ENCODE measurements around the gene LARGE1. TPM values are rescaled to one million over a fixed set of nuclear protein-coding genes. Genes with fewer than 3 reads are reported as not detected.

The LARGE1 gene
- total and polyA plus RNA-seq, 2 of the 13 experiments (the other 11 are each of a cell fraction or from before 2014, with no cell fraction given) = 8.4 to 11.0 TPM

DNA sequence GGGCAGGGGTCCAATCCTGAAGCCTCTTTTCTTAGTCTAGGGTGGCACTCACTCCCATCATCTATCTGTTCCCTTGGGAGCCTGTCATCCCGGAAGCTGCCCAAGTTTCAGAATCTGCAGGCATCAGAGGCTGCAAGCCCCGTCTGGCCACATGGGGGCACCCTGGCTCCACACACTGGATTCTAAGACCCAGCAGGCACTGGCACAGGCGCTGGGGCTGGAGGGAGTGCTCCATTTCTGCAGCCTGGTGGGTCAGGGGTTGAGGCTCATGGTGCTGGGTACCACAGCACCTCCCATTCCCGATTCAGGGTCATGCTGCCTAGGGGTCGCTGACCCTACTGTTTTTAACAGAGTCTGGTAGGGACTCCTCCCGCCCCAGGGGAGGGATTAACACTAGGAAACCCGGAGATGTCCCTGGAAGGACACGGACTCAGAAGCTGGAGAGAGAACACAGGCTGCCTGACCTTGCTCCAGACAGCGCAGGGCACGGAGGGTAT lies 618.2 kb downstream of the LARGE1 start (continued):
- TF ChIP-seq EP300 (IDR thresholded peaks at IDR 0.05; ENCODE audit: low read depth in 2 of 2, low read length in 2 of 2) (no peak; a peak in 1 of 4 replicates), EP300 (CRISPR knock-in tag; IDR thresholded peaks at IDR 0.05; ENCODE audit: borderline replicate concordance) (no peak), SETDB1 (CRISPR knock-in tag; IDR thresholded peaks at IDR 0.05; ENCODE audit: borderline replicate concordance) (no peak), ERF (CRISPR knock-in tag; IDR thresholded peaks at IDR 0.05) (0 out of 2 replicates have a peak, but pooled peaks have one; percentile 24), RNF2 (conservative IDR thresholded peaks at IDR 0.05; ENCODE audit: low read depth) (no peak)
- TF ChIP-seq, protein P1, sequence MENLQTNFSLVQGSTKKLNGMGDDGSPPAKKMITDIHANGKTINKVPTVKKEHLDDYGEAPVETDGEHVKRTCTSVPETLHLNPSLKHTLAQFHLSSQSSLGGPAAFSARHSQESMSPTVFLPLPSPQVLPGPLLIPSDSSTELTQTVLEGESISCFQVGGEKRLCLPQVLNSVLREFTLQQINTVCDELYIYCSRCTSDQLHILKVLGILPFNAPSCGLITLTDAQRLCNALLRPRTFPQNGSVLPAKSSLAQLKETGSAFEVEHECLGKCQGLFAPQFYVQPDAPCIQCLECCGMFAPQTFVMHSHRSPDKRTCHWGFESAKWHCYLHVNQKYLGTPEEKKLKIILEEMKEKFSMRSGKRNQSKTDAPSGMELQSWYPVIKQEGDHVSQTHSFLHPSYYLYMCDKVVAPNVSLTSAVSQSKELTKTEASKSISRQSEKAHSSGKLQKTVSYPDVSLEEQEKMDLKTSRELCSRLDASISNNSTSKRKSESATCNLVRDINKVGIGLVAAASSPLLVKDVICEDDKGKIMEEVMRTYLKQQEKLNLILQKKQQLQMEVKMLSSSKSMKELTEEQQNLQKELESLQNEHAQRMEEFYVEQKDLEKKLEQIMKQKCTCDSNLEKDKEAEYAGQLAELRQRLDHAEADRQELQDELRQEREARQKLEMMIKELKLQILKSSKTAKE (CRISPR knock-in tag; IDR thresholded peaks at IDR 0.05; ENCODE audit: borderline replicate concordance) = no peak
- TF ChIP-seq, protein P2, sequence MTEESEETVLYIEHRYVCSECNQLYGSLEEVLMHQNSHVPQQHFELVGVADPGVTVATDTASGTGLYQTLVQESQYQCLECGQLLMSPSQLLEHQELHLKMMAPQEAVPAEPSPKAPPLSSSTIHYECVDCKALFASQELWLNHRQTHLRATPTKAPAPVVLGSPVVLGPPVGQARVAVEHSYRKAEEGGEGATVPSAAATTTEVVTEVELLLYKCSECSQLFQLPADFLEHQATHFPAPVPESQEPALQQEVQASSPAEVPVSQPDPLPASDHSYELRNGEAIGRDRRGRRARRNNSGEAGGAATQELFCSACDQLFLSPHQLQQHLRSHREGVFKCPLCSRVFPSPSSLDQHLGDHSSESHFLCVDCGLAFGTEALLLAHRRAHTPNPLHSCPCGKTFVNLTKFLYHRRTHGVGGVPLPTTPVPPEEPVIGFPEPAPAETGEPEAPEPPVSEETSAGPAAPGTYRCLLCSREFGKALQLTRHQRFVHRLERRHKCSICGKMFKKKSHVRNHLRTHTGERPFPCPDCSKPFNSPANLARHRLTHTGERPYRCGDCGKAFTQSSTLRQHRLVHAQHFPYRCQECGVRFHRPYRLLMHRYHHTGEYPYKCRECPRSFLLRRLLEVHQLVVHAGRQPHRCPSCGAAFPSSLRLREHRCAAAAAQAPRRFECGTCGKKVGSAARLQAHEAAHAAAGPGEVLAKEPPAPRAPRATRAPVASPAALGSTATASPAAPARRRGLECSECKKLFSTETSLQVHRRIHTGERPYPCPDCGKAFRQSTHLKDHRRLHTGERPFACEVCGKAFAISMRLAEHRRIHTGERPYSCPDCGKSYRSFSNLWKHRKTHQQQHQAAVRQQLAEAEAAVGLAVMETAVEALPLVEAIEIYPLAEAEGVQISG (CRISPR knock-in tag; IDR thresholded peaks at IDR 0.05) = no peak; the same call in 1 of the 2 replicates
- TF ChIP-seq, protein P3, sequence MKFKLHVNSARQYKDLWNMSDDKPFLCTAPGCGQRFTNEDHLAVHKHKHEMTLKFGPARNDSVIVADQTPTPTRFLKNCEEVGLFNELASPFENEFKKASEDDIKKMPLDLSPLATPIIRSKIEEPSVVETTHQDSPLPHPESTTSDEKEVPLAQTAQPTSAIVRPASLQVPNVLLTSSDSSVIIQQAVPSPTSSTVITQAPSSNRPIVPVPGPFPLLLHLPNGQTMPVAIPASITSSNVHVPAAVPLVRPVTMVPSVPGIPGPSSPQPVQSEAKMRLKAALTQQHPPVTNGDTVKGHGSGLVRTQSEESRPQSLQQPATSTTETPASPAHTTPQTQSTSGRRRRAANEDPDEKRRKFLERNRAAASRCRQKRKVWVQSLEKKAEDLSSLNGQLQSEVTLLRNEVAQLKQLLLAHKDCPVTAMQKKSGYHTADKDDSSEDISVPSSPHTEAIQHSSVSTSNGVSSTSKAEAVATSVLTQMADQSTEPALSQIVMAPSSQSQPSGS (CRISPR knock-in tag; IDR thresholded peaks at IDR 0.05) = 0 out of 2 replicates have a peak, but pooled peaks have one; percentile 49
- TF ChIP-seq, protein P4, sequence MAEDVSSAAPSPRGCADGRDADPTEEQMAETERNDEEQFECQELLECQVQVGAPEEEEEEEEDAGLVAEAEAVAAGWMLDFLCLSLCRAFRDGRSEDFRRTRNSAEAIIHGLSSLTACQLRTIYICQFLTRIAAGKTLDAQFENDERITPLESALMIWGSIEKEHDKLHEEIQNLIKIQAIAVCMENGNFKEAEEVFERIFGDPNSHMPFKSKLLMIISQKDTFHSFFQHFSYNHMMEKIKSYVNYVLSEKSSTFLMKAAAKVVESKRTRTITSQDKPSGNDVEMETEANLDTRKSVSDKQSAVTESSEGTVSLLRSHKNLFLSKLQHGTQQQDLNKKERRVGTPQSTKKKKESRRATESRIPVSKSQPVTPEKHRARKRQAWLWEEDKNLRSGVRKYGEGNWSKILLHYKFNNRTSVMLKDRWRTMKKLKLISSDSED (CRISPR knock-in tag; IDR thresholded peaks at IDR 0.05) = no peak
- TF ChIP-seq, protein P5, sequence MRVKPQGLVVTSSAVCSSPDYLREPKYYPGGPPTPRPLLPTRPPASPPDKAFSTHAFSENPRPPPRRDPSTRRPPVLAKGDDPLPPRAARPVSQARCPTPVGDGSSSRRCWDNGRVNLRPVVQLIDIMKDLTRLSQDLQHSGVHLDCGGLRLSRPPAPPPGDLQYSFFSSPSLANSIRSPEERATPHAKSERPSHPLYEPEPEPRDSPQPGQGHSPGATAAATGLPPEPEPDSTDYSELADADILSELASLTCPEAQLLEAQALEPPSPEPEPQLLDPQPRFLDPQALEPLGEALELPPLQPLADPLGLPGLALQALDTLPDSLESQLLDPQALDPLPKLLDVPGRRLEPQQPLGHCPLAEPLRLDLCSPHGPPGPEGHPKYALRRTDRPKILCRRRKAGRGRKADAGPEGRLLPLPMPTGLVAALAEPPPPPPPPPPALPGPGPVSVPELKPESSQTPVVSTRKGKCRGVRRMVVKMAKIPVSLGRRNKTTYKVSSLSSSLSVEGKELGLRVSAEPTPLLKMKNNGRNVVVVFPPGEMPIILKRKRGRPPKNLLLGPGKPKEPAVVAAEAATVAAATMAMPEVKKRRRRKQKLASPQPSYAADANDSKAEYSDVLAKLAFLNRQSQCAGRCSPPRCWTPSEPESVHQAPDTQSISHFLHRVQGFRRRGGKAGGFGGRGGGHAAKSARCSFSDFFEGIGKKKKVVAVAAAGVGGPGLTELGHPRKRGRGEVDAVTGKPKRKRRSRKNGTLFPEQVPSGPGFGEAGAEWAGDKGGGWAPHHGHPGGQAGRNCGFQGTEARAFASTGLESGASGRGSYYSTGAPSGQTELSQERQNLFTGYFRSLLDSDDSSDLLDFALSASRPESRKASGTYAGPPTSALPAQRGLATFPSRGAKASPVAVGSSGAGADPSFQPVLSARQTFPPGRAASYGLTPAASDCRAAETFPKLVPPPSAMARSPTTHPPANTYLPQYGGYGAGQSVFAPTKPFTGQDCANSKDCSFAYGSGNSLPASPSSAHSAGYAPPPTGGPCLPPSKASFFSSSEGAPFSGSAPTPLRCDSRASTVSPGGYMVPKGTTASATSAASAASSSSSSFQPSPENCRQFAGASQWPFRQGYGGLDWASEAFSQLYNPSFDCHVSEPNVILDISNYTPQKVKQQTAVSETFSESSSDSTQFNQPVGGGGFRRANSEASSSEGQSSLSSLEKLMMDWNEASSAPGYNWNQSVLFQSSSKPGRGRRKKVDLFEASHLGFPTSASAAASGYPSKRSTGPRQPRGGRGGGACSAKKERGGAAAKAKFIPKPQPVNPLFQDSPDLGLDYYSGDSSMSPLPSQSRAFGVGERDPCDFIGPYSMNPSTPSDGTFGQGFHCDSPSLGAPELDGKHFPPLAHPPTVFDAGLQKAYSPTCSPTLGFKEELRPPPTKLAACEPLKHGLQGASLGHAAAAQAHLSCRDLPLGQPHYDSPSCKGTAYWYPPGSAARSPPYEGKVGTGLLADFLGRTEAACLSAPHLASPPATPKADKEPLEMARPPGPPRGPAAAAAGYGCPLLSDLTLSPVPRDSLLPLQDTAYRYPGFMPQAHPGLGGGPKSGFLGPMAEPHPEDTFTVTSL (CRISPR knock-in tag; IDR thresholded peaks at IDR 0.05; ENCODE audit: borderline replicate concordance) = no peak
